SK-N-SH (cell line): ENCODE measurements around the gene ABCC3. TPM values are rescaled to one million over a fixed set of nuclear protein-coding genes. Genes with fewer than 3 reads are reported as not detected.

Experiments used
- CTCF ChIA-PET: fragments of 300-600, 350-600 bp; formaldehyde crosslinking; extraction: SDS; loops from one replicate; lab custom pipeline; 2021; lab: Yijun Ruan, JAX
- POLR2A ChIA-PET: fragments of 350-600 bp; sonication (Branson Sonifier 250); formaldehyde crosslinking; extraction: SDS; loops from one replicate; lab custom pipeline; 2020; ENCODE audit warnings: antibody characterized with exemption, inconsistent platforms; lab: Yijun Ruan, JAX
- DNase-seq: peaks from one replicate; pipeline ENCODE4 v3.0.0; 2012
- H2AFZ ChIP-seq: fragments of 200-600 bp; sonication (generic); 2 replicates; pipeline ENCODE4 v1.8.1; 2016; ENCODE audit warnings: antibody characterized with exemption, mild to moderate bottlenecking, low read depth
- H3F3A ChIP-seq: fragments of 200-600 bp; sonication (generic); replicated peaks from 2 replicates; pipeline ENCODE3; 2016; ENCODE audit warnings: antibody characterized with exemption, mild to moderate bottlenecking; ENCODE audit not compliant: insufficient read depth
- H3K27ac ChIP-seq, 2 experiments: fragments of 200-500 bp in 1 of 2; fragments of 200-600 bp in 1 of 2; sonication (Bioruptor generic) in 1 of 2; sonication (generic), shearing (Covaris generic) in 1 of 2; 2 replicates each; pipeline versions ENCODE4 v1.5.1 to v1.6.1; 2014 to 2016; ENCODE audit warnings: low read depth in 2 of 2, inconsistent platforms in 1 of 2, low read length in 1 of 2, mild to moderate bottlenecking in 1 of 2, mixed read lengths in 1 of 2
- H3K27me3 ChIP-seq: fragments of 200-600 bp; sonication (generic), shearing (Covaris generic); 2 replicates; pipeline ENCODE4 v1.6.1; 2016; ENCODE audit warnings: mixed run types; ENCODE audit not compliant: insufficient read depth
- H3K36me3 ChIP-seq, 2 experiments: fragments of 200-500 bp in 1 of 2; fragments of 200-600 bp in 1 of 2; sonication (Bioruptor generic) in 1 of 2; sonication (generic) in 1 of 2; replicated peaks in 1 of 2; 2 replicates each; pipeline versions ENCODE3 to v1.5.1; 2014 to 2016; ENCODE audit warnings: low read length in 1 of 2, mild to moderate bottlenecking in 1 of 2; ENCODE audit not compliant: insufficient read depth in 2 of 2, control insufficient read depth in 1 of 2
- H3K4me1 ChIP-seq, 2 experiments: fragments of 200-500 bp in 1 of 2; fragments of 200-600 bp in 1 of 2; sonication (Bioruptor generic) in 1 of 2; sonication (generic), shearing (Covaris generic) in 1 of 2; 2 replicates each; pipeline versions ENCODE4 v1.5.1 to v1.6.1; 2014 to 2016; ENCODE audit warnings: low read depth in 1 of 2, low read length in 1 of 2, mixed run types in 1 of 2; ENCODE audit not compliant: insufficient read depth in 2 of 2, control insufficient read depth in 1 of 2
- H3K4me2 ChIP-seq: fragments of 200-600 bp; sonication (generic), shearing (Covaris generic); 2 replicates; pipeline ENCODE4 v1.6.1; 2017; ENCODE audit warnings: mixed run types
- H3K4me3 ChIP-seq, 2 experiments: fragments of 200-500 bp in 1 of 2; fragments of 200-600 bp in 1 of 2; sonication (Bioruptor generic) in 1 of 2; sonication (generic), shearing (Covaris generic) in 1 of 2; 2 replicates each; pipeline versions ENCODE4 v1.5.1 to v1.8.1; 2014 to 2016; ENCODE audit warnings: low read depth in 2 of 2, inconsistent platforms in 1 of 2, low read length in 1 of 2, mild to moderate bottlenecking in 1 of 2, mixed read lengths in 1 of 2, moderate library complexity in 1 of 2
- H3K79me2 ChIP-seq: fragments of 200-600 bp; sonication (generic); 2 replicates; pipeline ENCODE4 v1.8.1; 2017; ENCODE audit warnings: mild to moderate bottlenecking; ENCODE audit not compliant: insufficient read depth
- H3K9ac ChIP-seq: fragments of 200-600 bp; sonication (generic); 2 replicates; pipeline ENCODE4 v1.6.1; 2017; ENCODE audit warnings: mixed run types
- H3K9me2 ChIP-seq: fragments of 200-600 bp; sonication (generic); 2 replicates; pipeline ENCODE4 v1.6.1; 2017; ENCODE audit warnings: mixed run types
- H3K9me3 ChIP-seq: fragments of 200-600 bp; sonication (generic); 2 replicates; pipeline ENCODE4 v1.6.1; 2017; ENCODE audit warnings: mixed run types, mild to moderate bottlenecking, moderate library complexity
- H4K20me1 ChIP-seq: fragments of 200-600 bp; sonication (generic); 2 replicates; pipeline ENCODE4 v1.6.1; 2017; ENCODE audit warnings: mild to moderate bottlenecking, mixed run types; ENCODE audit not compliant: insufficient read depth
- ELF1 ChIP-seq: IDR thresholded peaks from 2 replicates; pipeline ENCODE4 v1.4.0; 2012
- FOSL2 ChIP-seq: IDR thresholded peaks from 2 replicates; pipeline ENCODE4 v1.4.0; 2012; ENCODE audit warnings: low read depth, mild to moderate bottlenecking, moderate library complexity, borderline replicate concordance
- GATA2 ChIP-seq: sonication (generic); formaldehyde crosslinking; IDR thresholded peaks from 2 replicates; pipeline ENCODE4 v1.5.0; 2020; ENCODE audit warnings: mild to moderate bottlenecking, missing genetic modification reagents
- JUND ChIP-seq: IDR thresholded peaks from 2 replicates; pipeline ENCODE4 v1.4.0; 2012
- MEF2A ChIP-seq: IDR thresholded peaks from 2 replicates; pipeline ENCODE4 v1.4.0; 2012; ENCODE audit warnings: low read depth, borderline replicate concordance
- MXI1 ChIP-seq: IDR thresholded peaks from 2 replicates; pipeline ENCODE4 v1.6.1; 2012; ENCODE audit warnings: mild to moderate bottlenecking, low read depth, low read length, improper control_type of control experiment
- RAD21 ChIP-seq: IDR thresholded peaks from 2 replicates; pipeline ENCODE4 v1.6.1; 2012; ENCODE audit warnings: mild to moderate bottlenecking, low read length
- SIN3A ChIP-seq: IDR thresholded peaks from 2 replicates; pipeline ENCODE4 v1.6.1; 2012; ENCODE audit warnings: low read depth, mild to moderate bottlenecking, low read length, moderate library complexity, borderline replicate concordance
- TEAD4 ChIP-seq: IDR thresholded peaks from 2 replicates; pipeline ENCODE4 v1.4.0; 2012; ENCODE audit warnings: mild to moderate bottlenecking, borderline replicate concordance; ENCODE audit not compliant: insufficient read depth
- WGBS: methylation state at CpG from one replicate; pipeline ENCODE4 v1.1.6; 2017; ENCODE audit warnings: low lambda C conversion rate; 5-methylcytosine and 5-hydroxymethylcytosine counted together
- polyA plus RNA-seq, 3 experiments: library from polyadenylated mRNA; depleted of rRNA; stranded (reverse); fragments of >200 nt; gene quantifications; 2 replicates each; pipeline ENCODE4 v1.2.3, GENCODE V29; 2012
- TF ChIP-seq, protein P1 (sequence below): fragments of 150-350 bp; IDR thresholded peaks from 2 replicates; pipeline ENCODE4 v1.6.1; 2016; ENCODE audit warnings: mild to moderate bottlenecking, low read depth, low read length
- TF ChIP-seq, protein P2 (sequence below): IDR thresholded peaks from 2 replicates; pipeline ENCODE4 v1.4.0; 2012; ENCODE audit warnings: low read depth
- TF ChIP-seq, protein P3 (sequence below): fragments of 200-600 bp; sonication (generic); IDR thresholded peaks from 2 replicates; pipeline ENCODE4 v1.6.1; 2017; ENCODE audit warnings: antibody characterized with exemption, mild to moderate bottlenecking, moderate library complexity
- TF ChIP-seq, protein P4 (sequence below): fragments of 150-350 bp; IDR thresholded peaks from 2 replicates; pipeline ENCODE4 v1.6.1; 2017; ENCODE audit warnings: antibody characterized with exemption, low read length, low read depth, borderline replicate concordance

The ABCC3 gene
- polyA plus RNA-seq, 1 of the 3 experiments (the other 2 are of a cell fraction), result 185 TPM

DNA sequence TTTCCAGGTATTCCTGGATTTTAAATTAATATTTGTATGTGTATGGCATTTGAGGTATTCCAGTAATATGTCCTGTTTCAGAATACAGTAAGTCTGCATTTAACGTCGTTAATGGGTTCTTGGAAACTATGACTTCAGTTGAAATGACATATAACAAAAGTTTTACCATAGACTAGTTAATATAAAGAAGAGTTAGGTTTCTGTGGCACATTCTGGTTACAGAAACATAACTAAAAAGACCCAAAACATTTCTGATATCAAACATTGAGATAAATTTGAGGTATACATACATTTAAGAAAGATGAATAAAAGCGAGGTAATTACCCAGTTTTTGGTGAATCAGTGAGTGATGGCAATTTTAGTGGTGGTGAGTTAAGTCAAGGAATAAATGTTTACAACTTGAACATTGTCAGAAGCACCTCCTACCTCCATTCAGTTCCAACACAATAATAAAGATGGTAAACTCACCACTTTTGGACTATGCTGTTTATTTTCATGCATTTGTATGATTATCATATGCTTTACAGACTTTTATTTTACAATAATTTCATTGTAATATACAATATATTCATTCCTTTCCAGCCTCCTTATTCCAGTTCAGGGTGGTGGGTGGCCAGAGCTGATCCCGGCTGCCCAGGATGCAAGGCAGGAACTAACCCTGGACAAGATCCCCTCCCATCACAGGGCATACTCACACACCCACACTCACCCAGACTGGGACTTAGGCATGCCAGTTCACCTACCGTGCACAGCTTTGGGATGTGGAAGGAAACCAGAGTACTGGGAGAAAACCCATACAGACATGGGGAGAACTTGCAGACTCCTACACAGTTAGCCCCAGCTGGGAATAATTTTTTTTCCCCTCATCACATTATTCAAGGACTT is 94.4 kb downstream of the ABCC3 start:
- CTCF ChIA-PET, result interaction anchor here (0.8 to 1.6 kb wide), 4 partner anchors 12 to 251 kb away, joined by 3 to 4 read pairs (median 4); no protein-coding TSS in a partner anchor
- no peaks in the 10 kb centered on the region for H3K9me2 ChIP-seq
- no peak overlapping the region for H2AFZ ChIP-seq
- POLR2A ChIA-PET, result no interaction called here
- H3K9me3 ChIP-seq, result no peaks in the 10 kb centered on the region
- H3K79me2 ChIP-seq, result peaks cover 100% of the 10 kb centered on the region
- peaks cover 7 to 16% of the 10 kb centered on the region in 2 experiments; a peak in 2 of 4 replicates for H3K4me1 ChIP-seq
- TF ChIP-seq MXI1, result no peak
- TF ChIP-seq, protein P1, sequence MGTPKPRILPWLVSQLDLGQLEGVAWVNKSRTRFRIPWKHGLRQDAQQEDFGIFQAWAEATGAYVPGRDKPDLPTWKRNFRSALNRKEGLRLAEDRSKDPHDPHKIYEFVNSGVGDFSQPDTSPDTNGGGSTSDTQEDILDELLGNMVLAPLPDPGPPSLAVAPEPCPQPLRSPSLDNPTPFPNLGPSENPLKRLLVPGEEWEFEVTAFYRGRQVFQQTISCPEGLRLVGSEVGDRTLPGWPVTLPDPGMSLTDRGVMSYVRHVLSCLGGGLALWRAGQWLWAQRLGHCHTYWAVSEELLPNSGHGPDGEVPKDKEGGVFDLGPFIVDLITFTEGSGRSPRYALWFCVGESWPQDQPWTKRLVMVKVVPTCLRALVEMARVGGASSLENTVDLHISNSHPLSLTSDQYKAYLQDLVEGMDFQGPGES, result no peak
- TF ChIP-seq, protein P2, sequence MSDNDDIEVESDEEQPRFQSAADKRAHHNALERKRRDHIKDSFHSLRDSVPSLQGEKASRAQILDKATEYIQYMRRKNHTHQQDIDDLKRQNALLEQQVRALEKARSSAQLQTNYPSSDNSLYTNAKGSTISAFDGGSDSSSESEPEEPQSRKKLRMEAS, result no peak
- TF ChIP-seq FOSL2, result no peak
- no peak for TF ChIP-seq GATA2 (CRISPR knock-in tag)
- TF ChIP-seq RAD21, result no peak
- TF ChIP-seq, protein P3, sequence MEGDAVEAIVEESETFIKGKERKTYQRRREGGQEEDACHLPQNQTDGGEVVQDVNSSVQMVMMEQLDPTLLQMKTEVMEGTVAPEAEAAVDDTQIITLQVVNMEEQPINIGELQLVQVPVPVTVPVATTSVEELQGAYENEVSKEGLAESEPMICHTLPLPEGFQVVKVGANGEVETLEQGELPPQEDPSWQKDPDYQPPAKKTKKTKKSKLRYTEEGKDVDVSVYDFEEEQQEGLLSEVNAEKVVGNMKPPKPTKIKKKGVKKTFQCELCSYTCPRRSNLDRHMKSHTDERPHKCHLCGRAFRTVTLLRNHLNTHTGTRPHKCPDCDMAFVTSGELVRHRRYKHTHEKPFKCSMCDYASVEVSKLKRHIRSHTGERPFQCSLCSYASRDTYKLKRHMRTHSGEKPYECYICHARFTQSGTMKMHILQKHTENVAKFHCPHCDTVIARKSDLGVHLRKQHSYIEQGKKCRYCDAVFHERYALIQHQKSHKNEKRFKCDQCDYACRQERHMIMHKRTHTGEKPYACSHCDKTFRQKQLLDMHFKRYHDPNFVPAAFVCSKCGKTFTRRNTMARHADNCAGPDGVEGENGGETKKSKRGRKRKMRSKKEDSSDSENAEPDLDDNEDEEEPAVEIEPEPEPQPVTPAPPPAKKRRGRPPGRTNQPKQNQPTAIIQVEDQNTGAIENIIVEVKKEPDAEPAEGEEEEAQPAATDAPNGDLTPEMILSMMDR, result no peak
- no peak for TF ChIP-seq MEF2A
- TF ChIP-seq, protein P4, sequence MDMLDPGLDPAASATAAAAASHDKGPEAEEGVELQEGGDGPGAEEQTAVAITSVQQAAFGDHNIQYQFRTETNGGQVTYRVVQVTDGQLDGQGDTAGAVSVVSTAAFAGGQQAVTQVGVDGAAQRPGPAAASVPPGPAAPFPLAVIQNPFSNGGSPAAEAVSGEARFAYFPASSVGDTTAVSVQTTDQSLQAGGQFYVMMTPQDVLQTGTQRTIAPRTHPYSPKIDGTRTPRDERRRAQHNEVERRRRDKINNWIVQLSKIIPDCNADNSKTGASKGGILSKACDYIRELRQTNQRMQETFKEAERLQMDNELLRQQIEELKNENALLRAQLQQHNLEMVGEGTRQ, result no peak
- no peak for TF ChIP-seq JUND
- TF ChIP-seq TEAD4, result no peak
- TF ChIP-seq ELF1, result no peak
- TF ChIP-seq SIN3A, result no peak
- no peak for DNase-seq
- peaks cover 0 to 13% of the 10 kb centered on the region in 2 experiments for H3K36me3 ChIP-seq
- H3K4me3 ChIP-seq, result no peak overlapping the region
- peaks cover 99% of the 10 kb centered on the region for H4K20me1 ChIP-seq
- H3K4me2 ChIP-seq, result no peak overlapping the region
- no peaks in the 10 kb centered on the region for H3K27me3 ChIP-seq
- WGBS, result 87% methylated on average over 5 of the region's 5 CpGs
- no peak overlapping the region for H3K9ac ChIP-seq
- peaks cover 22% of the 10 kb centered on the region for H3F3A ChIP-seq
- no peak overlapping the region for H3K27ac ChIP-seq
